SK-N-SH treated with all-trans-retinoic acid at 6 μM for 48 hours (cell line): ENCODE data around the gene RAB39A.

Experiments used
- ATAC-seq: fragments of 200-7000 bp; cut with Tn5 transposase; 3 replicates; pipeline ENCODE4 v1.9.1; 2020; ENCODE audit warnings: mild to moderate bottlenecking, moderate library complexity
- CREB5 ChIP-seq: fragments of 250-450 bp; sonication (Bioruptor Pico); IDR thresholded peaks from 2 replicates; pipeline ENCODE4 v1.5.1; 2020; ENCODE audit warnings: low read depth, mild to moderate bottlenecking, moderate library complexity
- ESRRG ChIP-seq: fragments of 250-450 bp; sonication (Bioruptor Pico); IDR thresholded peaks from 2 replicates; pipeline ENCODE4 v1.6.1; 2021; ENCODE audit warnings: mild to moderate bottlenecking
- OSR1 ChIP-seq: fragments of 250-450 bp; sonication (Bioruptor Pico); IDR thresholded peaks from 2 replicates; pipeline ENCODE4 v1.8.0; 2022; ENCODE audit warnings: moderate library complexity, mild to moderate bottlenecking, inconsistent platforms
- POU6F1 ChIP-seq: fragments of 250-450 bp; sonication (Bioruptor Pico); IDR thresholded peaks from 2 replicates; pipeline ENCODE4 v1.8.0; 2021; ENCODE audit warnings: low read depth, mild to moderate bottlenecking, moderate library complexity, borderline replicate concordance
- RARB ChIP-seq: fragments of 250-450 bp; sonication (Bioruptor Pico); IDR thresholded peaks from 2 replicates; pipeline ENCODE4 v1.8.0; 2021; ENCODE audit warnings: mild to moderate bottlenecking, moderate library complexity
- SNAI2 ChIP-seq: fragments of 250-450 bp; sonication (Bioruptor Pico); IDR thresholded peaks from 2 replicates; pipeline ENCODE4 v1.5.0; 2020; ENCODE audit warnings: mild to moderate bottlenecking, moderate library complexity
- TSHZ2 ChIP-seq: fragments of 250-450 bp; sonication (Bioruptor Pico); IDR thresholded peaks from 2 replicates; pipeline ENCODE4 v1.5.0; 2020; ENCODE audit warnings: mild to moderate bottlenecking, moderate library complexity
- ZC3H10 ChIP-seq: fragments of 250-450 bp; sonication (Bioruptor Pico); IDR thresholded peaks from 2 replicates; pipeline ENCODE4 v1.5.1; 2021; ENCODE audit warnings: mild to moderate bottlenecking, moderate library complexity
- ZFP3 ChIP-seq: fragments of 250-450 bp; sonication (Bioruptor Pico); IDR thresholded peaks from 2 replicates; pipeline ENCODE4 v1.5.0; 2020; ENCODE audit warnings: mild to moderate bottlenecking, moderate library complexity
- ZNF565 ChIP-seq: fragments of 450-650 bp; formaldehyde crosslinking; conservative IDR thresholded peaks from 2 replicates; pipeline ENCODE4 v1.5.0; 2020; ENCODE audit warnings: low read depth, mild to moderate bottlenecking, moderate library complexity
- ZNF70 ChIP-seq: fragments of 450-650 bp; formaldehyde crosslinking; IDR thresholded peaks from 2 replicates; pipeline ENCODE4 v1.5.0; 2020; ENCODE audit warnings: mild to moderate bottlenecking, moderate library complexity

The RAB39A gene

GRCh38 chr11:108008656-108009496, 80.6 kb downstream of the RAB39A start, which contains the start of gene CUL5:
Gene CUL5, plus strand, starts transcription at chr11:108008898. Its CDS starts 451 bp downstream, at chr11:108009349.
- ATAC-seq: peak; percentile 97
- TF ChIP-seq SNAI2 (peak; percentile 76; the same call in 1 of the 2 replicates), ZC3H10 (CRISPR knock-in tag) (no peak), ZNF565 (CRISPR knock-in tag) (0 out of 2 replicates have a peak, but pooled peaks have one; percentile 2), ZNF70 (CRISPR knock-in tag) (peak; percentile 48; the same call in 1 of the 2 replicates), TSHZ2 (CRISPR knock-in tag) (peak; percentile 40; the same call in 1 of the 2 replicates), CREB5 (CRISPR knock-in tag) (no peak), ZFP3 (CRISPR knock-in tag) (0 out of 2 replicates have a peak, but pooled peaks have one; percentile 51)

GRCh38 chr11:108009497-108010370, 81.5 kb downstream of the RAB39A start:
- ATAC-seq: peak; percentile 8
- no peak for TF ChIP-seq RARB (CRISPR knock-in tag)

- no peak for ATAC-seq
Observed at GRCh38 chr11:108012139-108012725, 84.0 kb downstream of the RAB39A start.

More at GRCh38 chr11:108012139-108012725, 84.0 kb downstream of the RAB39A start:
- TF ChIP-seq OSR1 (CRISPR knock-in tag) (no peak), ZFP3 (CRISPR knock-in tag) (no peak), CREB5 (CRISPR knock-in tag) (no peak), RARB (CRISPR knock-in tag) (no peak), POU6F1 (no peak), ESRRG (CRISPR knock-in tag) (no peak)
